ENCODE measurements around the gene MTMR8.

The MTMR8 gene

GRCh38 chrX:64306712-64307111 is 88.5 kb downstream of the MTMR8 start:
- DNase-seq: no peak

GRCh38 chrX:64291123-64291522 is 104.1 kb downstream of the MTMR8 start:
- no peak for DNase-seq

GRCh38 chrX:64265265-64265664 is 130.0 kb downstream of the MTMR8 start:
- no peak for DNase-seq

GRCh38 chrX:64230123-64230970 is 164.9 kb downstream of the MTMR8 start, which contains the start of gene ASB12:
Gene ASB12, minus strand, starts transcription at chrX:64230607. Its CDS starts 4,957 bp downstream, at chrX:64225650.
- DNase-seq: no peak

GRCh38 chrX:64229154-64229553 is 166.1 kb downstream of the MTMR8 start:
- no peak for DNase-seq

Measured in fibroblast of skin of right quadriceps (primary cell).